Stimulated activated CD8-positive, alpha-beta memory T cell treated with anti-CD3 and anti-CD28 coated beads, Interleukin-7, amount 100 ng/mL, for 1 hour (primary cell): ENCODE measurements around the gene MMEL1.
"Not testable (repeated sequence)": the region's sequence is repeated elsewhere in the genome, so short reads cannot be mapped to it uniquely, and the experiment has no call there.

Experiments
- DNase-seq, 2 donors: peaks; one replicate each; pipeline ENCODE4 v3.0.0-alpha.2; 2020; ENCODE audit warnings: low read depth in 2 of 2

Gene MMEL1

DNA sequence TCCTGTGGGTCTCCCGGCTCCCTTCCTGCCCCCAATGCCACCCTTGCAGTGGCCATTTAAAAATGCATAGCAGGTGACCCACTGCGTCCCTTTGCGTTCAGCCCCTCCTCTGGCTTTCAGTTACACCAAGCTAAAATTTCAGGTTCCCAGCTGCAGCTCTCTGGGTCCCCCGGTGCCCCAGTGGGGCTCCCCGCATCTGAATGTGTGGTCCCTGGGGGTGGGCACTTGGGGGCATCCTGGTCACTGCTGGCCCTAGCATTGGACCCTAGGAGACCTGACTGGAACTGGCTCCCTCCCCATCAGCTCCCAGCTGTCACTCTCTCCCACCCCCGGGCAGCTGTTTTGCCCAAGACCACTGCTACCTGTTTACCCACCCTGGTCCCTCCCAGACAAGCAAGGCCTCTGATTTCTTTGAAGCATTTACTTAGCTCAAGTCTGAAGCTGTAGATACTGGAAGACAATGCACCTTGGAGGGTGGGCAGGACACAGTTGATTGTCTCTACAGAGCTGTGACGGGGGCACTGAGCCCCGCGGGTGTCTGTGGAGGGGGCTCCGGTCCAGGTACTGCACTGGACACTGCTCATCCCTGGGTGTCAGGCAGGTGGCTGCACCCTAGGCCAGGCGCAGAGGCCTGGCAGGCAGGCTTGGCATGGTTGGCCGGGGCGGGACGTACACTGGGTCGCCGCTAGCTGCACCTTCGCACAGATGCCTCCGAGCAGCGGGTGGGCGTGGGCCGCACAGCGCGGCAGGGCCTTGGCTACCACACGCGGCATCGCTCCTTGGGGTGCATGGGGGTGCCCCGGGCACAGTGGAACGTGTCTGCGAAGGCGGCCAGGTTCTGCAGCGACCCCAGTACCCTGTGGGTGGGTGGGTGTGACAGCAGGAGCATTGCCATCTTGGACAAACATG lies 42.3 kb downstream of the MMEL1 start:
- no peak for DNase-seq

DNA sequence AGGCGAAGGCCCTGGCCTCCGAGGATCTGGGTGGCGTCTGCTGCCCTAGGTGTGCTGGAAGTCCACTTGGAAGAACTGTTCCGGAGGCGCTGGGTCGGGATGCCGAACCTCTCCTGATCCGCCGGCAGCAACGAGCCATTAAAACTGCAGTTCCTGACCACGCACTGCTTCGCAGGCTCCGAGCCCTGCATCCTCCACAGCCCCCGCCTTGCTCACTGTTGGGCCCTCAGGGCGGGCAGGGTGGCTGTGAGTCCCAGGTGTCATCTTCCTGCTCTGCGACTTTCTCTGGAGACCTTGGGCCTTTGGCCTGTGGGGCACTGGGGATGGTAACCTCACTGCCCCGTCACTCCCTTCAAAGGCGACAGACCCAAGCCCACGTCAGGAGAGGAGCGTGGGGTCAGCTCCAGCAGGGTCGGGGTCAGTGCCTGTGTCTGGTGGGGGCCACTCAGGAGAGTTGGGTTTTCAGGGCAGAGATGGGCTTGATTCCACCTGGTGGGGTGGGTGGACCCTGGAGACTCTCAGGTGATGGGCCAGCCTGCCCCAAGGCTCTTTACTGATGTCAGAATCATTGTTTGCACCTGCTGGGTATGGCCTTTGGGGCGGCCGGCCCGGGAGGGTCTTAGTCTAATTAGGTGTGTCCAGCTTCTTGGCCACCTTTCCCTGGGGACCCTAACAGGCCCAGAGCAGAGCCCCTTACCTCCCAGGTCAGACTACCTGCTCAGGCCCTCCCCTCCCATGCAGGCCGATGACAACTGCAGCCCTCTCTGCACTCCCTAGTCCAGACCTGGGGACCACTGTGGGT lies 43.2 kb downstream of the MMEL1 start:
- no peak for DNase-seq

DNA sequence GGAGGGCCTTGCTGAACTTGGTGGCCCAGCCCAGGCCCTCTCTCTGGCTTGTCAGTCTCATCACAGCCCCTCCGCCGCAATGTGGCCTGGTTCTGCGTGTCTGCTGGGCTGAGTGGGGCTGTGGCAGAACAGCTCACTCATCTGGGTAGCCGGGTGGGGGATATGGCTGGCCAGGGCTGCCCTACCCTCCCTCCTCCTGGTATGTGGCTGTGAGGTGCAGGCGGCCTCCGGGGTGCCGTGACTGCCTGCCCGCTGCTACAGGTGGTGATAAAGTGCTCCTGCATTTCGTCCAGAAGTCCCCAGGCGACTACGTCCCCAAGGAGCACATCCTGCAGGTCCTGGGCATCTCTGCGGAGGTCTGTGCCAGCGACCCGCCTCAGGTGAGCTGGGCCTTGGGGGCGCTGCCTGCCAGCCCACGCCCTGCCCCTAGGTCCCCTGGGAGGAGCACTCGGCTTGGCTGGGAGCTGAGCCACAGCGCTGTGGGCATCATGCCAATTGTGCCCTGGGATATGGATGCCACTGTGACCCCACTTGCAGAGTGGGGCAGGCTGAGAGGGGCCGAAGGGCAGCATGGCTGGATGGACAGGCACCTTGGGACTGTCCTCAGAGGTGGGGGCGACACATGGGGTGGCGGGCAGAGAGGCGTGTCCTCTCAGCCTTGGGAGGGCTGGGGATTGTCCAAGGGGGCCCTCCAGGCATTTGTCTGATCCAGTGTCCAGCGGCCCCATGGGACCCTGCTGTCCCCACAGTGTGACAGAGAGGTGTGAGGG lies 44.0 kb downstream of the MMEL1 start:
- DNase-seq, result no peak

DNA sequence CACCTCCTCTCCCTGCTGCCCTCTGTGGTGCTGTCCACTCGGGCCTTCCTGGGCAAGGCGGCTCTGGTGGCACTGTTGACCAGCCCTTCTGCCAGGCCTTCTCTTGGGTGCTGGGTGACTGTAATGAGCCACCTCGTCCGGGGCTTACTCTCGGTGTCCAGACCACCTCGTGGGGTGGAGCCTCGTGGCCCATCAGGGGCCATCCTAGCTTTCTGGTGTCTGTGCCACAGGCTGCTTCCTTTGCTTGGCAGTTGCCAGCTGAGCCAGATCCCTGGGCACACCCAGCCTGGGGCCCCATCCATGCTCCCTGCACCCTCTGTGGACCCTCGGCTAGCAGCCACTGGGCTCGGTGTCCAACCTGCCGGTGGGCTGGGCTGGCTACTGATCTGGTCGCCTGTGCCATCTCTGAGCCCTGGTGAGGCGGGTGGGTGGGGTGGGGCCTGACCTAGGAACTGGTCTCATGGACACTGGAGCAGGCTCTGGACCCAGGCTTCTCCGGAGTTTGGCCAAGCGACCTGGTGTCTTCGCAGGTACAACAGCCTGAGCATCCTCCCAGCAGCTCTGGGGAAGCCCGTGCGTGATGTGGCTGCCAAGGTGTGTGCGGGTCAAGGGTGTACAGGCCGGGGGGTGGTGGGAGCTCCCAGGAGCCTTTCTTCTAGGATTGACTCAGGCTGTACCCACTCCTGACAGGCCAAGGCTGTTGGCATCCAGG lies 44.8 kb downstream of the MMEL1 start:
- no peak for DNase-seq

DNA sequence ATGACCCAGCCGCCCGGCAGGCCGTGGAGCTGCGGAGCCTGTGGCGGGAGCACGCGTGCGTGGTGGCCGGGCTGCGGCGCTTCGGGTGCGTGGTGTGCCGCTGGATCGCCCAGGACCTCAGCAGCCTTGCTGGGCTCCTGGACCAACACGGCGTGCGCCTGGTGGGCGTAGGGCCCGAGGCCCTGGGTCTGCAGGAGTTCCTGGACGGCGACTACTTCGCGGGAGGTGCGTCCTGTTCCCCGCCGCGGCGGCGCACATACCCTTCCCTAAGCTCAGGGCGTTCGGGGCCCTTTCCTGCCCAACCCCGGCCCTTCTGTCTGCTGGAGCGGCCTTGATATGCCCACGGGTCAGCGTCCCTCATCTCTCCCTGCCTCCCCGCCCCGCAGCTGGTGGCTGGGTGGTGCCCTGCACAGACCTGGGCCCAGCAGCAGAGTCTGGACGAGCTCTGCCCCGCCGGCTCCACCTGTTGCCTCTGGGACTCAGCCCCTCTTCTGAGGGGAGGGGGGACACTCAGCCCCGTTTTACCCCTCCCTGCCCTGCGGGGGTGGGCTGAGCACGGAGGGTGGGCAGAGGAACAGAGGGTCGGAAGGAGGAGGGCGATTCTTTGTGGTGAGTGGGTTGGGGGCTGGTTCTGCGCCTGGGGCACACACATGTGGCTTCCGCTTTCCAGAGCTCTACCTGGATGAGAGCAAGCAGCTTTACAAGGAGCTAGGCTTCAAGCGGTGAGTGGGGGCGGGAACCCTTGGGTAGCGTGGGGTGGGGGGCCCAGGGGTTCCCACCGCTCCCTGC lies 45.6 kb downstream of the MMEL1 start:
- no peak for DNase-seq

DNA sequence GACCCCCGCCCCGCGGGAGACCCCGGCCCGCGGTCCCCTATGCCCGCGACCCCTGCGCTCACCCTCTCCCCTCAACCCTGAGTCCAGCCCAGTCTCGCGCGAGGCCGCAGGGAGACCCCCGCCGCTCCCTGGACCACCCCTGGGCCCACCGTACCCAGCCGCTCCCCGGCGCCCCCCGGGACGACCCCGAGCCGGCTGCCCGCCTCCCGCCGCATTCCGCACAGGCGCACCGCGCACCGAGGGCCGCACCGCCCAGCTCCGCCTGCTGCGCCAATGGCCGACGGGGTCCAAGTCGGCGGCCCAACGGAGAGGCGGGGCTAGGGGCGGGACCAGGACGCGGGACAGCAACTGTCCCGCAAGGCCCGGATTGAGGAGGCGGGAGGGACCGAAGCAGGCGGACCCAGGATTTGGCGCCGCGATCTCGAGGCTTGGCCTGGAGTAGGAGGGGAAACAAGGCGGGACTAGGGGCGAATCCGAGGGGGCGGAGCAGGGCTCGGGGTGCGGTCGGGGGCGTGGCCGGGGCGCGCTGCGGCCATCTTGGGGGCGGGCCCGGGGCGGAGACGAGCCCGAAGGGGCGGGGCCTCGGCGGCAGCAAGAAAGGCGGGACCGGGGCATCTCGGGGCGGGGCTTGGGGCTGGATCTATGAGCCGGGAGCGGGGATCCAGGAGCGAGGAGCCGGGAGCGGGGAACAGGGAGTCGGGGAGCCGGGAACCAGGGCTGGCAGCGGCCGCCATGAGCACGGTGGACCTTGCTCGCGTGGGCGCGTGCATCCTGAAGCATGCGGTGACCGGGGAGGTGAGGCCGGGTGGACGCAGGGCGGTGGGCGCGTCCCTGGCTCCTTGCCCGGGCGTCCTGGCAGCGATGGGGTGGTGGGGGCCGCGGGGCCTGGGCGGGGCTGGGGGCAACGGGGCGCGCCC lies 46.4 kb downstream of the MMEL1 start, which contains the start of gene PRXL2B:
TSS of gene PRXL2B (plus strand) at position 624 of the 917 bp plus-strand sequence. CDS start at position 733, 109 bp downstream.
- DNase-seq, result peak; percentile 94 to 97

DNA sequence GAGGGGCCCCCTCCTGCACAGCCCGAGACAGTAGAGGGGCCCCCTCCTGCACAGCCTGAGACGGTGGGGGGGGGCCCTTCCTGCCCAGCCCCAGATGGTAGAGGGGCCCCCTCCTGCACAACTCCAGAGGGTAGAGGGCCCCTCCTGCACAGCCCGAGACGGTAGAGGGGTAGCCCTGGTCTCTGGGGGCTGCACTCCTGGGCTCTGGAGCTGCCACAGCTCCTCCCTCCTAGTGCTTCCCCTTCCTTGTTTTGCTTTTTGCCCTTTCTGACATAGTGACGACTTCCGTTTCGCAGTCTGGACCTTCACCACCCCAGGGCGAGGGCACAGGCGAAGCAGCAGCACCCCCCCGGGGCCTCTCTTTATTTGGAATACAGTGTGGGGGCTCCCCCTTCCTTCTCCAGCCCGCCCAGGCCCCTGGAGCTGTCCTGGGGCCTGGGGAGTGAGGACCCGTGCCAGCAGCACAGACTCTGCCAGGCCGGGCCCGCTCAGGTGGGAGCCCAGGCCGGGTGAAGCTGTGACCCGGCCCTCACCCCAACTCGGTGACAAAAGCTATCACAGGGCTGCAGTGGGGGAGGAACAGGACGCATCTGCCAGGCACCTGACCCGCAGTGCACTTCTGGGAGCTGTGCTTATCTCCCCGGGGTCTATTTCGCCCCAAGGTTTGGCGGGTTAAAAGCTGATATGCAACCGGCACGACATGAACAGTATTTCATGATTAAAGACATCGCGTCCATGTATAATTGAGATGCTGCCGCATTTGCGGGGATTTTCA lies 47.3 kb downstream of the MMEL1 start:
- peak in 1 of 2 donors; percentile 32 for DNase-seq

DNA sequence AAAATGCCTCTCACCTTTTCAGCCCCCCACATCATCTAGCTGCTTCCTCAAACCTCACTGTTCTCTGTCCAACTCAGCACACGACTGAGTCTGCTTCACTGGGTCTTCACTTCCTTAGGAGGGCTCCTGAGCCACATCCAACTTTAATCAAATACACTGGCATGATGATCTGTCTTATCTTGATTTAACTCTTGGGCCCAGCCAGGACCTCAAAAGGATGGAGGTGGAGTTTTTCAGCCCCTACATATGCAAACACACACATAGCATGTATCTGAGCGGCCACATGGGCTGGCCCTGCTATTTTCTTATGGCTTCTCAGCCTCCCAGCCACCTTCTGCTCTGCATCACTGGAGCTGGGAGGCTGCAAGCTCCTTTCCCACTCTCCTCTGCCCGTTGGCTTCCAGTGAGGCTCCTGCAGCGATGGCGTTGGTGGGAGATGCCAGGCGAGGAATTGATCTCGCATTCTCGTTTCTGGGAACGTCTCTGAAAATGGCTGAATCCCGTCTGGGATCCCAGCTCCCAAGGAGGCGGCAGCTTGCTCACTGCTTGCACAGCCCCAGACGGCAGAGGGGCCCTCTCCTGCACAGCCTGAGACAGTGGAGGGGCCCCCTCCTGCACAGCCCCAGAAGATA lies 48.0 kb downstream of the MMEL1 start:
- no peak for DNase-seq

DNA sequence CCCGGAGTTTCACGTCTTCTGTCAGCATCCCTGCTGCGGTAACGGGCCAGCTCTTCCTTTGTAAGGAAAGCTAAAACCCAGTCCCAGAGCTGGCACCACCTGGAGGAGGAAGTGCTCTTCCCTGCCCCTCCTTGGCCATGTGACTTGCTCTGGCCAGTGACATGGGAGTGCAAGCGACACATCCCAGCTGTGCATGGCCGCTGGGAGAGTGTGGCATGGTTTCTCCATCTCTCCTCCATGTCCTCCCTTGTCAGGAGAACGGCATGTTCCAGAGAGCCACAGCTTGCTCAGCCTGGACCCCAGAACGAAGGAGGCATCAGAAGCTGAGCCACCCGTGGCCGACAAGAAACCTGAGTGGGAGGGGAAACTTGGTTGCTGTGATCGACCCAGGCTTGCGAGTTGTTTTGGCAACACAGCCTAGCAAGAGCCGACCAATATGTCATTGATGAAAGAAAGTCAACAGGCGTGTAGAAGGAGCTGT lies 48.9 kb downstream of the MMEL1 start:
- DNase-seq, result no peak

DNA sequence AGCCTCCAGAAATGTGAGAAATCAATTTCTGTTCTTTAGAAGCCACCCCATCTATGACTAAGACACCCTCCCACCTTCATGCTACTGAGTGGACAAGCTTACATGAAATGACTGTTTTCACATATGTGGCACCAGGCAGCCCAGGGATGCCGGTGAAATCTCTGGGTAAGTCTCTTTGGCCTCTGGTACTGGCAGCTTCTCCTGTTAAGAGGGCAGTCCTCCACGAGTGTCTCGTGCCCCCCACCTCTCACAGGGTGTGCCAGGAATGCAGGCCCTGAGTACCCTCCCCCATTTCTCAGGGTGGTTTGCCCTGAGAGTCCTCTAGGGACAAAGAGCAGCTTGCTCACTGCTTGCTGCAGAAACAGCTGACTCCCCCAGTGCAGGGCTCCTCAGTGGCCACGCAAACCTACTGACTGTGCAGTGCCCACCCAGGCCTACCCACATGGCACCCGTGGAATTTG lies 49.5 kb downstream of the MMEL1 start:
- DNase-seq, result no peak

DNA sequence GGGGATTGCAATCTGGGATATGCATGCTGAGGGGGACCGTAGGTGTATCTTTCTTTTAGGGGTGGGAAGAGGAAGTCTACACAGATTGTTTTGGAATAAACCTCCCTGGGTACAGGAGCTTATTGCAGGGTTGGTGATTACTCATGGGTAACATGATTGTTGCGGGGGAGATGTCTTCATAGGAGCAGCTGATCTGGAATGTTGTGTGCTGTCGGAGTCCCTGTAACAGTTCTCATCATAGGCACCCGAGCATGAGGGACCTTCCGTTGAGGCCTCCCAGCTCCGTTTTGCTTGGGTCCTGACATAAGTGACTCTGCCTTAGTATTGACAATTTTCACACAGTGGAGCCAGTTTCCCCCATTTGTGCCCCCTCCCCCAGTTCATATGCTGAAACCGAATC lies 50.4 kb downstream of the MMEL1 start:
- DNase-seq, result no peak

DNA sequence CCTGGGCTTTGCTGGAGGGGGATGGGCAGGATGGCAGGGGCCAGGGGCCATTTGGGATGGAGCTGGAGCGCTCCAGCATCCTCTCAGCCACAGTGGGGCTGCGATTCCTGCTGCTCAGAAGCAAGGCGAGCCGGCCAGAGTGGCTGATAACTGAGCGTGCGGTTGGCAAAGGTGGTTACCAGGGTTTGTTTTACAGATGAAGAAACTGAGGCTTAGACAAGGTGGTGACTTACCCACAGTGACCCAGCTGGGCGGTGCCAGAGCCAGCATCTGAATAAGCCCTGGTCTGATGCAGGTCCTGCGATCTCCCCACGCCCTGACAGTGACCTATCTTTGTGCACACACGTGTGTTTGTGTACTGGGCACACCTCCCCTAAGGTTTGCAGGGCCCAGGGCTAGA lies 52.1 kb downstream of the MMEL1 start:
- DNase-seq, result no peak

DNA sequence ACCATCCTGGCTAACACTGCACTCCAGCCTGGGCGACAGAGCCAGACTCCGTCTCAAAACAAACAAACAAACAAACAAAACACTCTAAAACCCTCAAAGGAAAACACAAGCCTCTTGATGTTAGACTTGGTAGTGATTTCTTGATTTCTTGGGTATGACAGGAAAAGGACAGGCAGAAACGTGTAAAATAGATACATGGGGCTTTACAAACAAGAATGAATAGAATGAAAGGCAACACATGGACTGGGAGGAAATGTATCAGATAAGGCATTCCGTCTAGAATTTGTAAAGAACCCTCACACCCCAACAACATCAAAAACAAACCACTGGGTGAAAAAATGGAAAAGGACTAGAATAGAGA lies 54.1 kb downstream of the MMEL1 start:
- DNase-seq, result no peak

DNA sequence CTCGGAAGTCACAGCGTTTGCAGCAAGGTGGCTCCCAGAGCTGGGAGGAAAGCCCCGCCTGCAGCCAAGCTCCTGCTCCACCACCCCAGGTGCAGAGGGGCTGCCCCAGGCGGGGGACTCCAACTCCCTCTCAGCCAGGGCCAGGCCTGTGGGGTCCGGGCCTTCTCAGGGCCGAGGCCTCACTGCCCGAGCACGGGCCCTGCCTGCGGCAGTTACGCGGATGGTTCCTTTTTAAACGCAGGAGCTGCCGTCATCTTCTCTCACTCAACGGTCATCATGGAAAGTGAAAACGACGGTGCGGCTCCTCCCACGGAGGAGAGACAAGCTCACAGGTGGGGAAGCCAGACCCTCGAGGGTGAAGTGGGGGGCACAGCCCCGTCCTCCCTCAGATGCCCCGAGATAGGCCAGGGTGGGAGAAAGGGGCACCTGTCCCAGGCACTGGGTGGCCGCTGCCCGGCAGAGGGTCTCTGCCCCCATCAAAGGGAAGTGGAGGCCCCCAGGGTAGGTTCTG lies 55.2 kb downstream of the MMEL1 start:
- DNase-seq, result not testable (repeated sequence)

DNA sequence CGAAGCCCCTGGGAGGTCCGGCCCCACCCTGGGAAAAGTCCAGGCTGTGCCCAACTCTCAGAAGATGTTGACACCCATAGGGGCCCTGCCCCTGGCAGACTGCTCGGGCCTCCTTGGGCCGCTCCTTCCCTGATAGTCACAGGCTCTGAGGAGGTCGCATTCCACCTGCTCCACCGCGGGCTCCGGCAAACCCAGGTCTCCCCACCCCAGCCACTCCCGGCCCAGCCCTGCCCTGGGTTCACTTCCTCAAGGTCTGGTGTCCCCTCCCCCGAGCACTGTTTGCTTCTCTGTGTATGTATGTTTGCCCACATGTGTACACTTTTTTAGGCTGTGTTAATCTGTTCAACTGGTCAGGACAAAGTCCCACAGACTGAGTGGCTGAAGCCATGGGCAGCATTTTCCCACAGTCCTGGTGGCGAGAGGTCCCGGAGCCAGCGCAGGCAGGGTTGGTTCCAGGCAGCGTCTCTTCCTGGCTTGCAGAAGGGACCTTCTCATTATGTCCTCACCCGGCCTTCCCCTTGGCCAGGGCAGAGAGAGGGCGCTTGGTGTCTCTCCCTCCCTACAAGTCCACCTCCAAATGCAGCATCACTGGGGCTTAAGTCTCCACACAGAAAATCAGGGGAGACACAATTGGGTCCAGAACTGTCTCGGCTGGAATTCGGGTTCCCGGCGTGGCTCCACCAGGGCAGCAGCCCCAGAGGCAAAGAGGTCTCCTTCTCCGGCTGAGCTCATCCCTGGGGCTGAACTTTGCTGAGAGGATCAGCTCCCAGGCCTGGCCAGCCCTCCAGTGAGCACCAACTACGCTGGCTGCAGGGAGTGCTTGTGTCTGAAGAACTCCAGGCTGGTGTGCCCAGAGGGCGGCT lies 56.8 kb downstream of the MMEL1 start:
- DNase-seq, result no peak

DNA sequence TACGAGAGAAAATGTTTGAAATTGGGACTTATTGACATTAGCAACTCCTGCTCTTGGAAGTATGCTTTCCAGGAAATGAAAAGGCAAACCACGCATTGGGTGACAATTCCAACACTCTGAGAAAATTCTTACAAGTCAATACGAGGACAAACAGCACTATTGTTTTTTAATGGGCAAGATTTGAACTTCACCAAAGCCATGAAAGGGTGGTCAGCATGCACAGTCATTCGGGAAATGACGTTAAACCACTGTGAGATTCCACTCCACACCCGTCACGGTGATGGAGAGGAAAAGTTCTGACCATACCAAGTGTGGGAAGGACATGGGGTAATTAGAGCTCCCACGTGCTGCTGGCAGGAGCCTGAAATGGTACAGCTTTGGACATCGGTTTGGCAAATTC lies 58.5 kb downstream of the MMEL1 start:
- no peak for DNase-seq
